K562 (cell line): ENCODE measurements around the gene SLC1A7. TPM values are rescaled to one million over a fixed set of nuclear protein-coding genes. Genes with fewer than 3 reads are reported as not detected.

ENCODE experiments used
- ATAC-seq: fragments of 200-7000 bp; cut with Tn5 transposase; 3 replicates; pipeline ENCODE4 v1.9.1; 2020; ENCODE audit warnings: moderate library complexity
- BruUV-seq: library from RNA; stranded (reverse); fragments of 400-500 nt; replicated peaks from 2 replicates; lab custom pipeline; 2021; lab: Mats Ljungman, UMichigan
- CTCF ChIA-PET: fragments of 300-600 bp; formaldehyde crosslinking; extraction: SDS; loops from one replicate; lab custom pipeline; 2021; ENCODE audit warnings: low intra/inter-chr PET ratio; lab: Yijun Ruan, JAX
- POLR2A ChIA-PET: fragments of 300-600, 350-650 bp; sonication (Branson Sonifier 250); formaldehyde crosslinking; extraction: SDS; loops from one replicate; lab custom pipeline; 2021; ENCODE audit warnings: antibody characterized with exemption, inconsistent platforms; lab: Yijun Ruan, JAX
- DNase-seq, 4 experiments: peaks; one replicate each; pipeline versions ENCODE4 v3.0.0 to v3.0.0-alpha.2; 2011 to 2018; ENCODE audit warnings: low spot score in 3 of 4, mixed read lengths in 3 of 4; ENCODE audit errors: extremely low read depth in 1 of 4
- FAIRE-seq: peaks from 2 replicates; lab custom pipeline; 2011; peaks lifted over from hg19 to GRCh38; lab: Jason Lieb, UNC
- H2AFZ ChIP-seq: 2 replicates; pipeline ENCODE4 v1.6.0; 2011; ENCODE audit warnings: low read depth, low read length, control low read depth, inconsistent platforms
- H3K27ac ChIP-seq: fragments of 200-600 bp; 3 replicates; pipeline ENCODE4 v1.8.0; 2011; ENCODE audit warnings: low read depth, mild to moderate bottlenecking, control low read depth, inconsistent platforms, low read length, moderate library complexity, mixed read lengths; ENCODE audit errors: extremely low read depth
- H3K27me3 ChIP-seq, 2 experiments: fragments of 300-600 bp in 1 of 2; 2 replicates in 1 of 2; 3 replicates in 1 of 2; pipeline versions ENCODE4 v1.6.0 to v1.8.0; 2011; ENCODE audit warnings: inconsistent platforms in 2 of 2, low read length in 2 of 2, mild to moderate bottlenecking in 1 of 2, mixed read lengths in 1 of 2, moderate library complexity in 1 of 2; ENCODE audit not compliant: control insufficient read depth in 2 of 2, insufficient read depth in 2 of 2
- H3K36me3 ChIP-seq: fragments of 300-600 bp; 3 replicates; pipeline ENCODE4 v1.8.0; 2011; ENCODE audit warnings: mild to moderate bottlenecking, low read length, inconsistent platforms; ENCODE audit not compliant: control insufficient read depth, insufficient read depth
- H3K4me1 ChIP-seq, 2 experiments: fragments of 200-600 bp in 1 of 2; replicated peaks in 1 of 2; 2 replicates in 1 of 2; 3 replicates in 1 of 2; pipeline versions ENCODE4 v1.5.1 to v1.8.0; 2011; ENCODE audit warnings: inconsistent platforms in 2 of 2, low read length in 2 of 2, mild to moderate bottlenecking in 1 of 2, mixed read lengths in 1 of 2, moderate library complexity in 1 of 2; ENCODE audit not compliant: control insufficient read depth in 2 of 2, insufficient read depth in 2 of 2
- H3K4me2 ChIP-seq: 2 replicates; pipeline ENCODE4 v1.6.1; 2011; ENCODE audit warnings: low read length, control low read depth, inconsistent platforms, mixed read lengths; ENCODE audit not compliant: insufficient read depth
- H3K4me3 ChIP-seq: fragments of 200-600 bp; sonication (generic), shearing (Covaris generic); 2 replicates; pipeline ENCODE4 v1.5.1; 2016; ENCODE audit warnings: control low read depth, inconsistent platforms
- H3K79me2 ChIP-seq: fragments of 200-600 bp; 3 replicates; pipeline ENCODE4 v1.8.0; 2011; ENCODE audit warnings: low read length, inconsistent platforms; ENCODE audit not compliant: control insufficient read depth, insufficient read depth
- H3K9ac ChIP-seq, 2 experiments: 2 replicates each; pipeline versions ENCODE4 v1.6.0 to v1.6.1; 2011; ENCODE audit warnings: low read depth in 2 of 2, low read length in 2 of 2, control low read depth in 1 of 2, inconsistent platforms in 1 of 2, mild to moderate bottlenecking in 1 of 2, mixed read lengths in 1 of 2; ENCODE audit not compliant: insufficient read depth in 1 of 2
- H3K9me1 ChIP-seq: one replicate; pipeline ENCODE4 v1.6.0; 2011; ENCODE audit warnings: inconsistent platforms, mild to moderate bottlenecking, low read length, moderate library complexity; ENCODE audit not compliant: control insufficient read depth, insufficient read depth
- H3K9me3 ChIP-seq: replicated peaks from 2 replicates; pipeline ENCODE4 v1.5.1; 2011; ENCODE audit warnings: low read depth, low read length, inconsistent platforms; ENCODE audit not compliant: control insufficient read depth, insufficient read depth
- H4K20me1 ChIP-seq: replicated peaks from 2 replicates; pipeline ENCODE4 v1.6.1; 2011; ENCODE audit warnings: low read length, inconsistent platforms, mixed read lengths; ENCODE audit not compliant: control insufficient read depth, insufficient read depth
- CEBPG ChIP-seq, 3 experiments: fragments of 200-800 bp in 1 of 3; sonication (Bioruptor generic) in 1 of 3; sonication (generic) in 1 of 3; formaldehyde crosslinking in 1 of 3; IDR thresholded peaks in 2 of 3; conservative IDR thresholded peaks in 1 of 3; 2 replicates each; pipeline versions ENCODE4 v1.6.1 to v1.8.0; 2016 to 2022; ENCODE audit warnings: missing compliant biosample characterization in 2 of 3, missing genetic modification characterization in 2 of 3, mild to moderate bottlenecking in 1 of 3, missing genetic modification reagents in 1 of 3
- COPS2 ChIP-seq: fragments of 450-650 bp; conservative IDR thresholded peaks from 2 replicates; pipeline ENCODE4 v1.6.1; 2016; ENCODE audit warnings: mild to moderate bottlenecking, moderate library complexity
- FOSL1 ChIP-seq: fragments of 200-800 bp; sonication (Bioruptor generic); conservative IDR thresholded peaks from 2 replicates; pipeline ENCODE4 v1.6.1; 2016; ENCODE audit warnings: missing genetic modification characterization, missing compliant biosample characterization
- KDM1A ChIP-seq, 2 experiments: fragments of 450-650 bp; IDR thresholded peaks; 2 replicates each; pipeline ENCODE4 v1.6.1; 2016; ENCODE audit warnings: mild to moderate bottlenecking in 2 of 2
- RBFOX2 ChIP-seq: fragments of 200-400 bp; formaldehyde crosslinking; IDR thresholded peaks from 2 replicates; pipeline ENCODE4 v1.6.1; 2017; ENCODE audit warnings: low read depth, mild to moderate bottlenecking, low read length, moderate library complexity
- ZNF146 ChIP-seq: IDR thresholded peaks from one replicate; pipeline ENCODE4 v1.6.1; 2018; ENCODE audit warnings: missing compliant biosample characterization; ENCODE audit not compliant: unreplicated experiment
- ZNF175 ChIP-seq: fragments of 200-800 bp; sonication (Bioruptor generic); IDR thresholded peaks from 2 replicates; pipeline ENCODE4 v1.6.1; 2016; ENCODE audit warnings: low read depth, mild to moderate bottlenecking, missing genetic modification characterization, missing compliant biosample characterization
- ZNF263 ChIP-seq: sonication (generic); formaldehyde crosslinking; IDR thresholded peaks from 2 replicates; pipeline ENCODE4 v1.8.0; 2022; ENCODE audit warnings: mild to moderate bottlenecking, missing genetic modification reagents, borderline replicate concordance
- in situ Hi-C: fragments of 300-500 bp; cut with MboI; formaldehyde crosslinking; loops from 4 replicates; pipeline ENCODE4 v1.15.0; 2018; ENCODE audit warnings: inconsistent platforms, mixed read lengths
- intact Hi-C: fragments of 100-400 bp; cut with micrococcal nuclease; formaldehyde crosslinking; loops from 2 replicates; pipeline ENCODE4 v1.14.2; 2022
- polyA plus RNA-seq, 8 experiments: library from polyadenylated mRNA; depleted of rRNA in 4 of 8; stranded (reverse) in 5 of 8; unstranded in 3 of 8; fragments of >200 nt; fragmentation: Nextera tagmentation in 2 of 8; fragmentation: Illumina TruSeq in 1 of 8; extraction: Ambion mirVana in 2 of 8; extraction: Trizol in 1 of 8; gene quantifications; 2 replicates each; pipeline versions ENCODE4 v1.2.1 to v1.2.3, GENCODE V29; 2011 to 2014; ENCODE audit warnings: inconsistent platforms in 1 of 8, missing spikeins in 1 of 8
- total RNA-seq, 7 experiments: library from RNA; depleted of rRNA in 6 of 7; stranded (reverse); fragments of >200 nt in 6 of 7; fragmentation: Illumina TruSeq in 2 of 7; extraction: Trizol in 2 of 7; gene quantifications; 2 replicates each; pipeline versions ENCODE4 v1.2.1 to v1.2.3, GENCODE V29; 2011 to 2021; ENCODE audit warnings: low replicate concordance in 1 of 7
- TF ChIP-seq, protein P1 (sequence below): sonication (generic); formaldehyde crosslinking; IDR thresholded peaks from 2 replicates; pipeline ENCODE4 v1.9.0; 2022; ENCODE audit warnings: mild to moderate bottlenecking, missing genetic modification reagents
- TF ChIP-seq, protein P2 (sequence below): fragments of 250-450 bp; sonication (Bioruptor Pico); IDR thresholded peaks from 2 replicates; pipeline ENCODE4 v1.5.0; 2021
- TF ChIP-seq, protein P3 (sequence below): sonication (generic); formaldehyde crosslinking; IDR thresholded peaks from 2 replicates; pipeline ENCODE4 v1.8.1; 2023; ENCODE audit warnings: mild to moderate bottlenecking, missing genetic modification reagents

Gene SLC1A7
- total and polyA plus RNA-seq, 9 of the 15 experiments (the other 6 are each of a cell fraction or from before 2014, with no cell fraction given) = 0.07 TPM; not detected in 8

DNA sequence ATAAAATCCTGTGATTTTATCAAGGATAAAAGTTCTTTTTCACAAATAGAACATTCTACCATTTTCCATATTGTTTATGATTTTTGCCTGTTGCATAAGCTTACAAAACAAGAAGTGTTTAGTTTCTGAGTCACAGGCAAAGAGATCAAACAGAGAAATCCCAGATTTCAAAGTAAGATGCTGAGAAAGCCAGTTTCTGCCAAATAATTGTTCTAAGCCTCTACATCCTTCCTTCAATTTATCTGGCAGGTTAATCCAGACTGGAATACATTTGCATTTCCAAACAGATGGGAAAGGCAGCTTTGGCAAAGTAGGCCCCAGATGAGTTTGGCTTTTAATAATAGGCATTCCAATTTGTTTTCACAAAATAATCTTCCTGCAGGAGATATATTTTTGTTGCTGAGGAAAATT lies 2.5 kb downstream of the SLC1A7 start:
- peaks cover 5 to 9% of the 10 kb centered on the region in 2 experiments for H3K4me1 ChIP-seq
- H3K79me2 ChIP-seq = no peaks in the 10 kb centered on the region
- intact Hi-C loops (no loop called here), in situ Hi-C loops (no loop called here)
- ChIA-PET POLR2A (interaction anchor here (0.8 kb wide), 1 partner anchor 27 kb away, joined by 3 read pairs; no protein-coding TSS in a partner anchor), CTCF (interaction anchor here (0.9 kb wide), 1 partner anchor 11 kb away, joined by 3 read pairs; no protein-coding TSS in a partner anchor)
- TF ChIP-seq CEBPG (CRISPR knock-in tag; IDR thresholded peaks at IDR 0.05) = no peak
- TF ChIP-seq CEBPG (tag; conservative IDR thresholded peaks at IDR 0.05 in 1 of 2, IDR thresholded peaks at IDR 0.05 in 1 of 2) = peak in 1 of 2 experiments; percentile 74; a peak in 2 of 4 replicates
- no peak for TF ChIP-seq ZNF146
- TF ChIP-seq ZNF175 (CRISPR knock-in tag) = peak; percentile 96
- TF ChIP-seq KDM1A (IDR thresholded peaks at IDR 0.05) = no peak
- TF ChIP-seq ZNF263 = no peak
- TF ChIP-seq, protein P1, sequence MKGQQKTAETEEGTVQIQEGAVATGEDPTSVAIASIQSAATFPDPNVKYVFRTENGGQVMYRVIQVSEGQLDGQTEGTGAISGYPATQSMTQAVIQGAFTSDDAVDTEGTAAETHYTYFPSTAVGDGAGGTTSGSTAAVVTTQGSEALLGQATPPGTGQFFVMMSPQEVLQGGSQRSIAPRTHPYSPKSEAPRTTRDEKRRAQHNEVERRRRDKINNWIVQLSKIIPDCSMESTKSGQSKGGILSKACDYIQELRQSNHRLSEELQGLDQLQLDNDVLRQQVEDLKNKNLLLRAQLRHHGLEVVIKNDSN (CRISPR knock-in tag) = no peak
- TF ChIP-seq RBFOX2 = no peak
- no peak for TF ChIP-seq COPS2
- TF ChIP-seq, protein P2, sequence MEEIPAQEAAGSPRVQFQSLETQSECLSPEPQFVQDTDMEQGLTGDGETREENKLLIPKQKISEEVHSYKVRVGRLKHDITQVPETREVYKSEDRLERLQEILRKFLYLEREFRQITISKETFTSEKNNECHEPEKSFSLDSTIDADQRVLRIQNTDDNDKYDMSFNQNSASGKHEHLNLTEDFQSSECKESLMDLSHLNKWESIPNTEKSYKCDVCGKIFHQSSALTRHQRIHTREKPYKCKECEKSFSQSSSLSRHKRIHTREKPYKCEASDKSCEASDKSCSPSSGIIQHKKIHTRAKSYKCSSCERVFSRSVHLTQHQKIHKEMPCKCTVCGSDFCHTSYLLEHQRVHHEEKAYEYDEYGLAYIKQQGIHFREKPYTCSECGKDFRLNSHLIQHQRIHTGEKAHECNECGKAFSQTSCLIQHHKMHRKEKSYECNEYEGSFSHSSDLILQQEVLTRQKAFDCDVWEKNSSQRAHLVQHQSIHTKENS = no peak
- TF ChIP-seq, protein P3, sequence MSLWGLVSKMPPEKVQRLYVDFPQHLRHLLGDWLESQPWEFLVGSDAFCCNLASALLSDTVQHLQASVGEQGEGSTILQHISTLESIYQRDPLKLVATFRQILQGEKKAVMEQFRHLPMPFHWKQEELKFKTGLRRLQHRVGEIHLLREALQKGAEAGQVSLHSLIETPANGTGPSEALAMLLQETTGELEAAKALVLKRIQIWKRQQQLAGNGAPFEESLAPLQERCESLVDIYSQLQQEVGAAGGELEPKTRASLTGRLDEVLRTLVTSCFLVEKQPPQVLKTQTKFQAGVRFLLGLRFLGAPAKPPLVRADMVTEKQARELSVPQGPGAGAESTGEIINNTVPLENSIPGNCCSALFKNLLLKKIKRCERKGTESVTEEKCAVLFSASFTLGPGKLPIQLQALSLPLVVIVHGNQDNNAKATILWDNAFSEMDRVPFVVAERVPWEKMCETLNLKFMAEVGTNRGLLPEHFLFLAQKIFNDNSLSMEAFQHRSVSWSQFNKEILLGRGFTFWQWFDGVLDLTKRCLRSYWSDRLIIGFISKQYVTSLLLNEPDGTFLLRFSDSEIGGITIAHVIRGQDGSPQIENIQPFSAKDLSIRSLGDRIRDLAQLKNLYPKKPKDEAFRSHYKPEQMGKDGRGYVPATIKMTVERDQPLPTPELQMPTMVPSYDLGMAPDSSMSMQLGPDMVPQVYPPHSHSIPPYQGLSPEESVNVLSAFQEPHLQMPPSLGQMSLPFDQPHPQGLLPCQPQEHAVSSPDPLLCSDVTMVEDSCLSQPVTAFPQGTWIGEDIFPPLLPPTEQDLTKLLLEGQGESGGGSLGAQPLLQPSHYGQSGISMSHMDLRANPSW (CRISPR knock-in tag) = no peak
- TF ChIP-seq FOSL1 (tag) = peak; percentile 43; the same call in 1 of the 2 replicates
- no peaks in the 10 kb centered on the region for H3K36me3 ChIP-seq
- no TSS peak for BruUV-seq
- H3K4me2 ChIP-seq = no peak overlapping the region
- H3K9me3 ChIP-seq = peaks cover 6% of the 10 kb centered on the region
- FAIRE-seq = no peak
- H3K9ac ChIP-seq = no peak overlapping the region
- no peak for DNase-seq
- no peak overlapping the region for H3K4me3 ChIP-seq
- H3K27me3 ChIP-seq = no peaks in the 10 kb centered on the region; a peak in 1 of 5 replicates
- no peaks in the 10 kb centered on the region for H4K20me1 ChIP-seq
- H2AFZ ChIP-seq = no peak overlapping the region
- no peak overlapping the region for H3K27ac ChIP-seq
- H3K9me1 ChIP-seq = no peaks in the 10 kb centered on the region
- no peak for ATAC-seq
